WTC11 (cell line): ENCODE results near the gene SLC7A8. TPM values are rescaled to one million over a fixed set of nuclear protein-coding genes. Genes with fewer than 3 reads are reported as not detected.
A peak's percentile ranks its signal among the peaks of the same experiment; 100 is the strongest.

Experiments
- ATAC-seq: fragments of 200-7000 bp; cut with Tn5 transposase; 2 replicates; pipeline ENCODE4 v1.10.0; 2021; ENCODE audit warnings: mild to moderate bottlenecking, moderate library complexity
- CTCF ChIA-PET: fragments of 300-600 bp; sonication (Branson Sonifier 250); formaldehyde crosslinking; loops from one replicate; lab custom pipeline; 2021; ENCODE audit warnings: antibody characterized with exemption; lab: Charles Lee
- POLR2A ChIA-PET: fragments of 350-600 bp; sonication (Branson Sonifier 250); formaldehyde crosslinking; loops from one replicate; lab custom pipeline; 2021; ENCODE audit warnings: antibody characterized with exemption; lab: Charles Lee
- DNase-seq: peaks from one replicate; pipeline ENCODE4 v3.0.0; 2021; ENCODE audit warnings: low spot score
- H3K27ac Mint-ChIP-seq: 2 replicates; pipeline ENCODE4 v1.8.0; 2021; ENCODE audit warnings: mixed read lengths
- H3K27me3 Mint-ChIP-seq: 2 replicates; pipeline ENCODE4 v1.8.0; 2021; ENCODE audit warnings: low read depth, mild to moderate bottlenecking, moderate library complexity, mixed read lengths
- H3K36me3 Mint-ChIP-seq: 2 replicates; pipeline ENCODE4 v1.8.0; 2021; ENCODE audit warnings: mixed read lengths
- H3K4me1 Mint-ChIP-seq: 2 replicates; pipeline ENCODE4 v1.8.0; 2022; ENCODE audit warnings: mixed read lengths
- H3K4me3 Mint-ChIP-seq: 2 replicates; pipeline ENCODE4 v1.8.0; 2021; ENCODE audit warnings: mild to moderate bottlenecking, moderate library complexity, mixed read lengths
- H3K9me3 Mint-ChIP-seq: 2 replicates; pipeline ENCODE4 v1.8.0; 2021; ENCODE audit warnings: mixed read lengths
- CREB1 ChIP-seq: sonication (generic); formaldehyde crosslinking; IDR thresholded peaks from 2 replicates; pipeline ENCODE4 v1.8.0; 2023; ENCODE audit warnings: mild to moderate bottlenecking, missing genetic modification reagents
- JAZF1 ChIP-seq: fragments of 250-450 bp; sonication (Bioruptor Pico); IDR thresholded peaks from 2 replicates; pipeline ENCODE4 v1.9.0; 2021; ENCODE audit warnings: moderate library complexity, mild to moderate bottlenecking, inconsistent platforms
- MYBL2 ChIP-seq: sonication (generic); formaldehyde crosslinking; IDR thresholded peaks from 2 replicates; pipeline ENCODE4 v1.8.1; 2023; ENCODE audit warnings: mild to moderate bottlenecking, moderate library complexity, missing genetic modification reagents
- NFATC4 ChIP-seq: fragments of 250-450 bp; sonication (Bioruptor Pico); IDR thresholded peaks from 2 replicates; pipeline ENCODE4 v1.9.0; 2021; ENCODE audit warnings: mild to moderate bottlenecking
- NFYB ChIP-seq: sonication (generic); formaldehyde crosslinking; conservative IDR thresholded peaks from 2 replicates; pipeline ENCODE4 v1.8.0; 2022; ENCODE audit warnings: low read depth, missing genetic modification reagents
- TP53 ChIP-seq: sonication (generic); formaldehyde crosslinking; IDR thresholded peaks from 2 replicates; pipeline ENCODE4 v1.8.1; 2023; ENCODE audit warnings: mild to moderate bottlenecking, missing genetic modification reagents
- ZBTB21 ChIP-seq: sonication (generic); formaldehyde crosslinking; IDR thresholded peaks from 2 replicates; pipeline ENCODE4 v1.8.1; 2023; ENCODE audit warnings: mild to moderate bottlenecking, missing genetic modification reagents, borderline replicate concordance
- ZNF396 ChIP-seq: fragments of 250-450 bp; sonication (Bioruptor Pico); IDR thresholded peaks from 2 replicates; pipeline ENCODE4 v1.8.0; 2021; ENCODE audit warnings: mild to moderate bottlenecking, moderate library complexity, borderline replicate concordance
- total RNA-seq: library from RNA; stranded (reverse); gene quantifications from 3 replicates; pipeline ENCODE4 v1.2.3, GENCODE V29; 2021
- TF ChIP-seq, protein P1 (sequence below): sonication (generic); formaldehyde crosslinking; IDR thresholded peaks from 2 replicates; pipeline ENCODE4 v1.8.0; 2022; ENCODE audit warnings: mild to moderate bottlenecking, missing genetic modification reagents
- TF ChIP-seq, protein P2 (sequence below): sonication (generic); formaldehyde crosslinking; IDR thresholded peaks from 2 replicates; pipeline ENCODE4 v1.8.0; 2022; ENCODE audit warnings: missing genetic modification reagents
- TF ChIP-seq, protein P3 (sequence below): sonication (generic); formaldehyde crosslinking; IDR thresholded peaks from 2 replicates; pipeline ENCODE4 v1.8.1; 2023; ENCODE audit warnings: mild to moderate bottlenecking, missing genetic modification reagents, moderate library complexity
- TF ChIP-seq, protein P4 (sequence below): sonication (generic); formaldehyde crosslinking; IDR thresholded peaks from 2 replicates; pipeline ENCODE4 v1.8.0; 2023; ENCODE audit warnings: missing genetic modification reagents
- TF ChIP-seq, protein P5 (sequence below): sonication (generic); formaldehyde crosslinking; IDR thresholded peaks from 2 replicates; pipeline ENCODE4 v1.8.1; 2022; ENCODE audit warnings: mild to moderate bottlenecking, missing genetic modification reagents, moderate library complexity, borderline replicate concordance
- TF ChIP-seq, protein P6 (sequence below): sonication (generic); formaldehyde crosslinking; IDR thresholded peaks from 2 replicates; pipeline ENCODE4 v1.8.0; 2022; ENCODE audit warnings: mild to moderate bottlenecking, missing genetic modification reagents
- TF ChIP-seq, protein P7 (sequence below): sonication (generic); formaldehyde crosslinking; conservative IDR thresholded peaks from 2 replicates; pipeline ENCODE4 v1.8.1; 2023; ENCODE audit warnings: mild to moderate bottlenecking, low read depth, missing genetic modification reagents, moderate library complexity
- TF ChIP-seq, protein P8 (sequence below): sonication (generic); formaldehyde crosslinking; IDR thresholded peaks from 2 replicates; pipeline ENCODE4 v1.8.1; 2023; ENCODE audit warnings: mild to moderate bottlenecking, missing genetic modification reagents, borderline replicate concordance
- TF ChIP-seq, protein P9 (sequence below): fragments of 250-450 bp; sonication (Bioruptor Pico); conservative IDR thresholded peaks from 2 replicates; pipeline ENCODE4 v1.9.0; 2021; ENCODE audit warnings: mild to moderate bottlenecking

Gene SLC7A8
- total RNA-seq, 1 experiment from 2014 or later = 207 TPM

DNA sequence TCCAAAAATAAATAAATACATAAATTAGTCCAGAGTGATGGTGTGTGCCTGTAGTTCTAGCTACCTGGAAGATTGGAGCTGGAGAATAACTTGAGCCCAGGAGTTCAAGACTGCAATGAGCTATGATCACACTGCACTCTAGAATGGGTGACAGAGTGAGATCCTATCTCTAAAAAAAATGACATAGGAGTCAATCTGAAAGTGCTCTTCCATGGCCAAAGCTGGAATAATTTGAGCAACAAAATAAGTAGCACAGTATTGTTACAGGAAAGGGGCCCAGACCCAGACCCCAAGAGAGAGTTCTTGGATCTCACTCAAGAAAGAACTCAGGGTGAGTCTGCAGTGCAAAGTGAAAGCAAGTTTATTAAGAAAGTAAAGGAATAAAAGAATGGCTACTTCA, 24.9 kb upstream of the SLC7A8 start:
- no peak for TF ChIP-seq NFYB (CRISPR knock-in tag)
- no peak for TF ChIP-seq NFATC4 (CRISPR knock-in tag)
- TF ChIP-seq, protein P1, sequence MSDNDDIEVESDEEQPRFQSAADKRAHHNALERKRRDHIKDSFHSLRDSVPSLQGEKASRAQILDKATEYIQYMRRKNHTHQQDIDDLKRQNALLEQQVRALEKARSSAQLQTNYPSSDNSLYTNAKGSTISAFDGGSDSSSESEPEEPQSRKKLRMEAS (CRISPR knock-in tag) = no peak
- TF ChIP-seq, protein P2, sequence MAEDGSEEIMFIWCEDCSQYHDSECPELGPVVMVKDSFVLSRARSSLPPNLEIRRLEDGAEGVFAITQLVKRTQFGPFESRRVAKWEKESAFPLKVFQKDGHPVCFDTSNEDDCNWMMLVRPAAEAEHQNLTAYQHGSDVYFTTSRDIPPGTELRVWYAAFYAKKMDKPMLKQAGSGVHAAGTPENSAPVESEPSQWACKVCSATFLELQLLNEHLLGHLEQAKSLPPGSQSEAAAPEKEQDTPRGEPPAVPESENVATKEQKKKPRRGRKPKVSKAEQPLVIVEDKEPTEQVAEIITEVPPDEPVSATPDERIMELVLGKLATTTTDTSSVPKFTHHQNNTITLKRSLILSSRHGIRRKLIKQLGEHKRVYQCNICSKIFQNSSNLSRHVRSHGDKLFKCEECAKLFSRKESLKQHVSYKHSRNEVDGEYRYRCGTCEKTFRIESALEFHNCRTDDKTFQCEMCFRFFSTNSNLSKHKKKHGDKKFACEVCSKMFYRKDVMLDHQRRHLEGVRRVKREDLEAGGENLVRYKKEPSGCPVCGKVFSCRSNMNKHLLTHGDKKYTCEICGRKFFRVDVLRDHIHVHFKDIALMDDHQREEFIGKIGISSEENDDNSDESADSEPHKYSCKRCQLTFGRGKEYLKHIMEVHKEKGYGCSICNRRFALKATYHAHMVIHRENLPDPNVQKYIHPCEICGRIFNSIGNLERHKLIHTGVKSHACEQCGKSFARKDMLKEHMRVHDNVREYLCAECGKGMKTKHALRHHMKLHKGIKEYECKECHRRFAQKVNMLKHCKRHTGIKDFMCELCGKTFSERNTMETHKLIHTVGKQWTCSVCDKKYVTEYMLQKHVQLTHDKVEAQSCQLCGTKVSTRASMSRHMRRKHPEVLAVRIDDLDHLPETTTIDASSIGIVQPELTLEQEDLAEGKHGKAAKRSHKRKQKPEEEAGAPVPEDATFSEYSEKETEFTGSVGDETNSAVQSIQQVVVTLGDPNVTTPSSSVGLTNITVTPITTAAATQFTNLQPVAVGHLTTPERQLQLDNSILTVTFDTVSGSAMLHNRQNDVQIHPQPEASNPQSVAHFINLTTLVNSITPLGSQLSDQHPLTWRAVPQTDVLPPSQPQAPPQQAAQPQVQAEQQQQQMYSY (CRISPR knock-in tag) = no peak
- TF ChIP-seq, protein P3, sequence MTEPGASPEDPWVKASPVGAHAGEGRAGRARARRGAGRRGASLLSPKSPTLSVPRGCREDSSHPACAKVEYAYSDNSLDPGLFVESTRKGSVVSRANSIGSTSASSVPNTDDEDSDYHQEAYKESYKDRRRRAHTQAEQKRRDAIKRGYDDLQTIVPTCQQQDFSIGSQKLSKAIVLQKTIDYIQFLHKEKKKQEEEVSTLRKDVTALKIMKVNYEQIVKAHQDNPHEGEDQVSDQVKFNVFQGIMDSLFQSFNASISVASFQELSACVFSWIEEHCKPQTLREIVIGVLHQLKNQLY (CRISPR knock-in tag) = no peak
- no peak for TF ChIP-seq ZBTB21
- TF ChIP-seq, protein P4, sequence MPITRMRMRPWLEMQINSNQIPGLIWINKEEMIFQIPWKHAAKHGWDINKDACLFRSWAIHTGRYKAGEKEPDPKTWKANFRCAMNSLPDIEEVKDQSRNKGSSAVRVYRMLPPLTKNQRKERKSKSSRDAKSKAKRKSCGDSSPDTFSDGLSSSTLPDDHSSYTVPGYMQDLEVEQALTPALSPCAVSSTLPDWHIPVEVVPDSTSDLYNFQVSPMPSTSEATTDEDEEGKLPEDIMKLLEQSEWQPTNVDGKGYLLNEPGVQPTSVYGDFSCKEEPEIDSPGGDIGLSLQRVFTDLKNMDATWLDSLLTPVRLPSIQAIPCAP (CRISPR knock-in tag) = no peak
- TF ChIP-seq, protein P5, sequence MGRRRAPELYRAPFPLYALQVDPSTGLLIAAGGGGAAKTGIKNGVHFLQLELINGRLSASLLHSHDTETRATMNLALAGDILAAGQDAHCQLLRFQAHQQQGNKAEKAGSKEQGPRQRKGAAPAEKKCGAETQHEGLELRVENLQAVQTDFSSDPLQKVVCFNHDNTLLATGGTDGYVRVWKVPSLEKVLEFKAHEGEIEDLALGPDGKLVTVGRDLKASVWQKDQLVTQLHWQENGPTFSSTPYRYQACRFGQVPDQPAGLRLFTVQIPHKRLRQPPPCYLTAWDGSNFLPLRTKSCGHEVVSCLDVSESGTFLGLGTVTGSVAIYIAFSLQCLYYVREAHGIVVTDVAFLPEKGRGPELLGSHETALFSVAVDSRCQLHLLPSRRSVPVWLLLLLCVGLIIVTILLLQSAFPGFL (CRISPR knock-in tag) = no peak
- TF ChIP-seq CREB1 = no peak
- H3K36me3 Mint-ChIP-seq = no peaks in the 10 kb centered on the region
- no peaks in the 10 kb centered on the region for H3K9me3 Mint-ChIP-seq
- no peak for DNase-seq
- 0 out of 2 replicates have a peak overlapping the region, but pooled peaks have one; percentile 34 for H3K27ac Mint-ChIP-seq
- ATAC-seq = no peak
- peaks cover 42% of the 10 kb centered on the region for H3K4me1 Mint-ChIP-seq
- no peak overlapping the region for H3K4me3 Mint-ChIP-seq
- no peaks in the 10 kb centered on the region for H3K27me3 Mint-ChIP-seq
- ChIA-PET POLR2A (interaction anchor here (1.4 kb wide), 1 partner anchor 113 kb away, joined by 6 read pairs; the partner anchor contains the start of genes ACIN1 and C14orf119), CTCF (interaction anchor here (1.8 to 4.3 kb wide), 3 partner anchors 86 to 222 kb away, joined by 5 to 34 read pairs (median 7); no protein-coding TSS in a partner anchor)

DNA sequence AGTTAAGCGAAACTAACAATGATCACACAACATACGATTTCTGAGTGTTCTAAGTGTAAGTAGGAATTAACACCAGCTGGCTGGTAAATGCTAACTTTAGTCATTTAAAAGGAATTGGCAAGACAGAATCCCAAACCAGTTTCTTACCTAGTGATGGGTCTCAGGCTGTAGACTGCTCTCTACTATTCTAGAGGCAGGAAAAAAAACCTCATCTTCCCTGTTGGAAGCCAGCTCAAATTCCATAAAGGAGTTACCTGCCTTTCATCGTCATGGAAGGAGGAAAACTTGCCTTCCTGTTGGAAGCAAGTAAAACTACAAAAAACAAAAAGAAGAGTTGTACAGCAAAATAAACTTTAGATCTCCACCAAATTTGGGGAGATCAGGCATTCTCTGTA, 23.7 kb upstream of the SLC7A8 start:
- ATAC-seq (peak; percentile 80), DNase-seq (no peak)
- TF ChIP-seq TP53 (CRISPR knock-in tag) = no peak
- TF ChIP-seq, protein P6, sequence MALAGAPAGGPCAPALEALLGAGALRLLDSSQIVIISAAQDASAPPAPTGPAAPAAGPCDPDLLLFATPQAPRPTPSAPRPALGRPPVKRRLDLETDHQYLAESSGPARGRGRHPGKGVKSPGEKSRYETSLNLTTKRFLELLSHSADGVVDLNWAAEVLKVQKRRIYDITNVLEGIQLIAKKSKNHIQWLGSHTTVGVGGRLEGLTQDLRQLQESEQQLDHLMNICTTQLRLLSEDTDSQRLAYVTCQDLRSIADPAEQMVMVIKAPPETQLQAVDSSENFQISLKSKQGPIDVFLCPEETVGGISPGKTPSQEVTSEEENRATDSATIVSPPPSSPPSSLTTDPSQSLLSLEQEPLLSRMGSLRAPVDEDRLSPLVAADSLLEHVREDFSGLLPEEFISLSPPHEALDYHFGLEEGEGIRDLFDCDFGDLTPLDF (CRISPR knock-in tag) = no peak
- no peak for TF ChIP-seq JAZF1 (CRISPR knock-in tag)
- TF ChIP-seq, protein P7, sequence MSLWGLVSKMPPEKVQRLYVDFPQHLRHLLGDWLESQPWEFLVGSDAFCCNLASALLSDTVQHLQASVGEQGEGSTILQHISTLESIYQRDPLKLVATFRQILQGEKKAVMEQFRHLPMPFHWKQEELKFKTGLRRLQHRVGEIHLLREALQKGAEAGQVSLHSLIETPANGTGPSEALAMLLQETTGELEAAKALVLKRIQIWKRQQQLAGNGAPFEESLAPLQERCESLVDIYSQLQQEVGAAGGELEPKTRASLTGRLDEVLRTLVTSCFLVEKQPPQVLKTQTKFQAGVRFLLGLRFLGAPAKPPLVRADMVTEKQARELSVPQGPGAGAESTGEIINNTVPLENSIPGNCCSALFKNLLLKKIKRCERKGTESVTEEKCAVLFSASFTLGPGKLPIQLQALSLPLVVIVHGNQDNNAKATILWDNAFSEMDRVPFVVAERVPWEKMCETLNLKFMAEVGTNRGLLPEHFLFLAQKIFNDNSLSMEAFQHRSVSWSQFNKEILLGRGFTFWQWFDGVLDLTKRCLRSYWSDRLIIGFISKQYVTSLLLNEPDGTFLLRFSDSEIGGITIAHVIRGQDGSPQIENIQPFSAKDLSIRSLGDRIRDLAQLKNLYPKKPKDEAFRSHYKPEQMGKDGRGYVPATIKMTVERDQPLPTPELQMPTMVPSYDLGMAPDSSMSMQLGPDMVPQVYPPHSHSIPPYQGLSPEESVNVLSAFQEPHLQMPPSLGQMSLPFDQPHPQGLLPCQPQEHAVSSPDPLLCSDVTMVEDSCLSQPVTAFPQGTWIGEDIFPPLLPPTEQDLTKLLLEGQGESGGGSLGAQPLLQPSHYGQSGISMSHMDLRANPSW = no peak
- TF ChIP-seq ZNF396 (CRISPR knock-in tag) = no peak
- TF ChIP-seq, protein P8, sequence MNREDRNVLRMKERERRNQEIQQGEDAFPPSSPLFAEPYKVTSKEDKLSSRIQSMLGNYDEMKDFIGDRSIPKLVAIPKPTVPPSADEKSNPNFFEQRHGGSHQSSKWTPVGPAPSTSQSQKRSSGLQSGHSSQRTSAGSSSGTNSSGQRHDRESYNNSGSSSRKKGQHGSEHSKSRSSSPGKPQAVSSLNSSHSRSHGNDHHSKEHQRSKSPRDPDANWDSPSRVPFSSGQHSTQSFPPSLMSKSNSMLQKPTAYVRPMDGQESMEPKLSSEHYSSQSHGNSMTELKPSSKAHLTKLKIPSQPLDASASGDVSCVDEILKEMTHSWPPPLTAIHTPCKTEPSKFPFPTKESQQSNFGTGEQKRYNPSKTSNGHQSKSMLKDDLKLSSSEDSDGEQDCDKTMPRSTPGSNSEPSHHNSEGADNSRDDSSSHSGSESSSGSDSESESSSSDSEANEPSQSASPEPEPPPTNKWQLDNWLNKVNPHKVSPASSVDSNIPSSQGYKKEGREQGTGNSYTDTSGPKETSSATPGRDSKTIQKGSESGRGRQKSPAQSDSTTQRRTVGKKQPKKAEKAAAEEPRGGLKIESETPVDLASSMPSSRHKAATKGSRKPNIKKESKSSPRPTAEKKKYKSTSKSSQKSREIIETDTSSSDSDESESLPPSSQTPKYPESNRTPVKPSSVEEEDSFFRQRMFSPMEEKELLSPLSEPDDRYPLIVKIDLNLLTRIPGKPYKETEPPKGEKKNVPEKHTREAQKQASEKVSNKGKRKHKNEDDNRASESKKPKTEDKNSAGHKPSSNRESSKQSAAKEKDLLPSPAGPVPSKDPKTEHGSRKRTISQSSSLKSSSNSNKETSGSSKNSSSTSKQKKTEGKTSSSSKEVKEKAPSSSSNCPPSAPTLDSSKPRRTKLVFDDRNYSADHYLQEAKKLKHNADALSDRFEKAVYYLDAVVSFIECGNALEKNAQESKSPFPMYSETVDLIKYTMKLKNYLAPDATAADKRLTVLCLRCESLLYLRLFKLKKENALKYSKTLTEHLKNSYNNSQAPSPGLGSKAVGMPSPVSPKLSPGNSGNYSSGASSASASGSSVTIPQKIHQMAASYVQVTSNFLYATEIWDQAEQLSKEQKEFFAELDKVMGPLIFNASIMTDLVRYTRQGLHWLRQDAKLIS (CRISPR knock-in tag) = no peak
- TF ChIP-seq MYBL2 (CRISPR knock-in tag) = no peak
- TF ChIP-seq, protein P9, sequence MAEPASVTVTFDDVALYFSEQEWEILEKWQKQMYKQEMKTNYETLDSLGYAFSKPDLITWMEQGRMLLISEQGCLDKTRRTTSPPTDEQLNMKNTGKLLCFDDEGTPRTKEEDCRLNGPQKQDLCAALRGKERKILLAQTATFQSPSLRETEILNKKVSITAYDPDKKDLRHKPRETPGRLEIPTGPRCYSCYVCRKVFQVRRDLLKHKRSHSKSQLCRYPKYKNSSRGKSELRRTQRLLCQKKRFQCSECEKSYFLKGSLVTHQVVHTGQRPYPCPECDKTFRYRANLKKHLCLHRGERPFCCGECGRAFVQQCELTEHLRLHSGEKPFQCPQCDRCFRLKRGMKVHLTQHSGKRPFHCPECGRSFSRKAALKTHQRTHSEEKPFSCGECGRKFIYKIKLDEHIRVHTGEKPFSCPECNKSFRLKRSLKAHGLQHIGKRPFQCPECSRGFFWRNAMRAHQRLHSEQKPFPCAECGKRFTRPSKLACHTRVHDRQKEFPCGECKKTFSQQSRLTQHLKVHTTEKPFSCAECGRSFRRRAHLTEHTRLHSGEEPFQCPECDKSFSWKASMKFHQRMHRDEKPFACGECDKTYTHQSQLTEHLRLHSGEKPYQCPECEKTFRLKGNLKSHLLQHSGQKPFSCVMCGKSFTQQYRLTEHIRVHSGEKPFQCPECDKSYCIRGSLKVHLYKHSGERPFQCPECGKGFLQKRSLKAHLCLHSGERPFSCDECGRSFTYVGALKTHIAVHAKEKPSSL = no peak
- ChIA-PET CTCF (interaction anchor here (0.9 to 4.3 kb wide), 7 partner anchors 8 to 221 kb away, joined by 3 to 34 read pairs (median 4); no protein-coding TSS in a partner anchor), POLR2A (interaction anchor here (1.4 kb wide), 1 partner anchor 112 kb away, joined by 6 read pairs; the partner anchor contains the start of genes ACIN1 and C14orf119)
- H3K9me3 Mint-ChIP-seq = no peaks in the 10 kb centered on the region
- H3K27me3 Mint-ChIP-seq = no peaks in the 10 kb centered on the region
- H3K27ac Mint-ChIP-seq = peak overlapping the region; percentile 99
- H3K36me3 Mint-ChIP-seq = no peaks in the 10 kb centered on the region; the same call in 1 of the 2 replicates
- peak overlapping the region; percentile 61 for H3K4me3 Mint-ChIP-seq
- peaks cover 42% of the 10 kb centered on the region for H3K4me1 Mint-ChIP-seq
